ENCODE measurements around the gene NEDD4L. TPM values are rescaled to one million over a fixed set of nuclear protein-coding genes. Genes with fewer than 3 reads are reported as not detected.
A peak's percentile ranks its signal among the peaks of the same experiment; 100 is the strongest.
"Not testable (repeated sequence)": the region's sequence is repeated elsewhere in the genome, so short reads cannot be mapped to it uniquely, and the experiment has no call there.

Gene NEDD4L
- total and polyA plus RNA-seq, 2 experiments from 2014 or later: 36.2 to 72.3 TPM

DNA sequence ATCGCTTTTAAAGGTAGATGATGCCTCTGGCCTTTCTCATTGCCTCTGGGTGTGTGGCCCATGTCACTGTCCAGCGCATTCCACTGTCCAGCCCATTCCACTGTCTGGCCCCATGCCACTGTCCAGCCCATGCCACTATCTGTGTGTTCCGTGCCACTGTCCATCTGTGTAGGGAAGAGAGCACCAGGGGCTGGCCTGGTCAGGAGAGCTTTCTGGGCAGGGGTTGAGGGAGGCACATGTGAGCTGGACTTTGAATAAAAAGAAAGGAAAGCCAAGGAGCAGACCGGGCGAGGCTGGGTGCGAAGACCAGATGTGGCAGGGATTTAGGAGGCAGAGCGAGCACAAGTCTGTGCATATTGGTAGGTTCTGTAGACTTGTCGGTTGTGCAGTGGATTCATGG lies 236.2 kb downstream of the NEDD4L start (continued):
- TF ChIP-seq, protein P1, sequence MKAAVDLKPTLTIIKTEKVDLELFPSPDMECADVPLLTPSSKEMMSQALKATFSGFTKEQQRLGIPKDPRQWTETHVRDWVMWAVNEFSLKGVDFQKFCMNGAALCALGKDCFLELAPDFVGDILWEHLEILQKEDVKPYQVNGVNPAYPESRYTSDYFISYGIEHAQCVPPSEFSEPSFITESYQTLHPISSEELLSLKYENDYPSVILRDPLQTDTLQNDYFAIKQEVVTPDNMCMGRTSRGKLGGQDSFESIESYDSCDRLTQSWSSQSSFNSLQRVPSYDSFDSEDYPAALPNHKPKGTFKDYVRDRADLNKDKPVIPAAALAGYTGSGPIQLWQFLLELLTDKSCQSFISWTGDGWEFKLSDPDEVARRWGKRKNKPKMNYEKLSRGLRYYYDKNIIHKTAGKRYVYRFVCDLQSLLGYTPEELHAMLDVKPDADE (IDR thresholded peaks at IDR 0.05): no peak
- TF ChIP-seq, protein P2, sequence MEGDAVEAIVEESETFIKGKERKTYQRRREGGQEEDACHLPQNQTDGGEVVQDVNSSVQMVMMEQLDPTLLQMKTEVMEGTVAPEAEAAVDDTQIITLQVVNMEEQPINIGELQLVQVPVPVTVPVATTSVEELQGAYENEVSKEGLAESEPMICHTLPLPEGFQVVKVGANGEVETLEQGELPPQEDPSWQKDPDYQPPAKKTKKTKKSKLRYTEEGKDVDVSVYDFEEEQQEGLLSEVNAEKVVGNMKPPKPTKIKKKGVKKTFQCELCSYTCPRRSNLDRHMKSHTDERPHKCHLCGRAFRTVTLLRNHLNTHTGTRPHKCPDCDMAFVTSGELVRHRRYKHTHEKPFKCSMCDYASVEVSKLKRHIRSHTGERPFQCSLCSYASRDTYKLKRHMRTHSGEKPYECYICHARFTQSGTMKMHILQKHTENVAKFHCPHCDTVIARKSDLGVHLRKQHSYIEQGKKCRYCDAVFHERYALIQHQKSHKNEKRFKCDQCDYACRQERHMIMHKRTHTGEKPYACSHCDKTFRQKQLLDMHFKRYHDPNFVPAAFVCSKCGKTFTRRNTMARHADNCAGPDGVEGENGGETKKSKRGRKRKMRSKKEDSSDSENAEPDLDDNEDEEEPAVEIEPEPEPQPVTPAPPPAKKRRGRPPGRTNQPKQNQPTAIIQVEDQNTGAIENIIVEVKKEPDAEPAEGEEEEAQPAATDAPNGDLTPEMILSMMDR (conservative IDR thresholded peaks at IDR 0.05; ENCODE audit: low read depth in 2 of 2): no peak

GRCh38 chr18:58282872-58283271 lies 238.8 kb downstream of the NEDD4L start:
- H3K27ac Mint-ChIP-seq; H3K36me3 ChIP-seq (ENCODE audit: insufficient read depth); H4K20me1 ChIP-seq (replicated peaks; ENCODE audit: insufficient read depth); H3K4me3 Mint-ChIP-seq; H3K4me3 ChIP-seq; H3K4me2 ChIP-seq; H3K27me3 ChIP-seq (ENCODE audit: insufficient read depth); ATAC-seq; DNase-seq (ENCODE audit: low spot score); H3K27me3 Mint-ChIP-seq (ENCODE audit: insufficient read depth, low read depth, poor library complexity); H3K36me3 Mint-ChIP-seq (ENCODE audit: low read depth); H3K9me2 ChIP-seq (ENCODE audit: insufficient read depth); H3K9me3 Mint-ChIP-seq; H3K27ac ChIP-seq (ENCODE audit: low read depth); H2AFZ ChIP-seq; H3F3A ChIP-seq (replicated peaks; ENCODE audit: low read depth): not testable (repeated sequence)
- peaks cover 18% of the 10 kb centered on the region for H3K4me1 Mint-ChIP-seq
- Histone ChIP-seq H3K4me1 (ENCODE audit: insufficient read depth) (peaks cover 19% of the 10 kb centered on the region), H3K79me2 (replicated peaks; ENCODE audit: insufficient read depth) (peaks cover 70% of the 10 kb centered on the region)

- peak overlapping the region; percentile 73 for H3K27ac Mint-ChIP-seq
- peaks cover 30% of the 10 kb centered on the region for H3K4me1 ChIP-seq (ENCODE audit: insufficient read depth)
- peaks cover 34% of the 10 kb centered on the region for H3K4me1 Mint-ChIP-seq
- H3K9me2 ChIP-seq (ENCODE audit: insufficient read depth): no peaks in the 10 kb centered on the region
- H3K4me2 ChIP-seq: no peak overlapping the region
- DNase-seq (ENCODE audit: low spot score): no peak
- H3K36me3 Mint-ChIP-seq (ENCODE audit: low read depth): peaks cover 2% of the 10 kb centered on the region; the same call in 2 of the 3 replicates
- H3K36me3 ChIP-seq (ENCODE audit: insufficient read depth): no peaks in the 10 kb centered on the region
- no peak overlapping the region for H3K27ac ChIP-seq (ENCODE audit: low read depth)
- no peak overlapping the region for H2AFZ ChIP-seq
- no peak overlapping the region for H3K4me3 ChIP-seq
- peaks cover 63% of the 10 kb centered on the region for H3K79me2 ChIP-seq (replicated peaks; ENCODE audit: insufficient read depth)
- H3K27me3 Mint-ChIP-seq (ENCODE audit: insufficient read depth, low read depth, poor library complexity): no peaks in the 10 kb centered on the region
- no peak overlapping the region for H3K4me3 Mint-ChIP-seq
- ATAC-seq: peak; percentile 28
- H4K20me1 ChIP-seq (replicated peaks; ENCODE audit: insufficient read depth): 0 out of 2 replicates have a peak, but pooled peaks cover 8% of the 10 kb centered on the region
- no peaks in the 10 kb centered on the region for H3K9me3 Mint-ChIP-seq
- H3K27me3 ChIP-seq (ENCODE audit: insufficient read depth): no peaks in the 10 kb centered on the region
- no peaks in the 10 kb centered on the region for H3F3A ChIP-seq (replicated peaks; ENCODE audit: low read depth)
- TF ChIP-seq, protein P3, sequence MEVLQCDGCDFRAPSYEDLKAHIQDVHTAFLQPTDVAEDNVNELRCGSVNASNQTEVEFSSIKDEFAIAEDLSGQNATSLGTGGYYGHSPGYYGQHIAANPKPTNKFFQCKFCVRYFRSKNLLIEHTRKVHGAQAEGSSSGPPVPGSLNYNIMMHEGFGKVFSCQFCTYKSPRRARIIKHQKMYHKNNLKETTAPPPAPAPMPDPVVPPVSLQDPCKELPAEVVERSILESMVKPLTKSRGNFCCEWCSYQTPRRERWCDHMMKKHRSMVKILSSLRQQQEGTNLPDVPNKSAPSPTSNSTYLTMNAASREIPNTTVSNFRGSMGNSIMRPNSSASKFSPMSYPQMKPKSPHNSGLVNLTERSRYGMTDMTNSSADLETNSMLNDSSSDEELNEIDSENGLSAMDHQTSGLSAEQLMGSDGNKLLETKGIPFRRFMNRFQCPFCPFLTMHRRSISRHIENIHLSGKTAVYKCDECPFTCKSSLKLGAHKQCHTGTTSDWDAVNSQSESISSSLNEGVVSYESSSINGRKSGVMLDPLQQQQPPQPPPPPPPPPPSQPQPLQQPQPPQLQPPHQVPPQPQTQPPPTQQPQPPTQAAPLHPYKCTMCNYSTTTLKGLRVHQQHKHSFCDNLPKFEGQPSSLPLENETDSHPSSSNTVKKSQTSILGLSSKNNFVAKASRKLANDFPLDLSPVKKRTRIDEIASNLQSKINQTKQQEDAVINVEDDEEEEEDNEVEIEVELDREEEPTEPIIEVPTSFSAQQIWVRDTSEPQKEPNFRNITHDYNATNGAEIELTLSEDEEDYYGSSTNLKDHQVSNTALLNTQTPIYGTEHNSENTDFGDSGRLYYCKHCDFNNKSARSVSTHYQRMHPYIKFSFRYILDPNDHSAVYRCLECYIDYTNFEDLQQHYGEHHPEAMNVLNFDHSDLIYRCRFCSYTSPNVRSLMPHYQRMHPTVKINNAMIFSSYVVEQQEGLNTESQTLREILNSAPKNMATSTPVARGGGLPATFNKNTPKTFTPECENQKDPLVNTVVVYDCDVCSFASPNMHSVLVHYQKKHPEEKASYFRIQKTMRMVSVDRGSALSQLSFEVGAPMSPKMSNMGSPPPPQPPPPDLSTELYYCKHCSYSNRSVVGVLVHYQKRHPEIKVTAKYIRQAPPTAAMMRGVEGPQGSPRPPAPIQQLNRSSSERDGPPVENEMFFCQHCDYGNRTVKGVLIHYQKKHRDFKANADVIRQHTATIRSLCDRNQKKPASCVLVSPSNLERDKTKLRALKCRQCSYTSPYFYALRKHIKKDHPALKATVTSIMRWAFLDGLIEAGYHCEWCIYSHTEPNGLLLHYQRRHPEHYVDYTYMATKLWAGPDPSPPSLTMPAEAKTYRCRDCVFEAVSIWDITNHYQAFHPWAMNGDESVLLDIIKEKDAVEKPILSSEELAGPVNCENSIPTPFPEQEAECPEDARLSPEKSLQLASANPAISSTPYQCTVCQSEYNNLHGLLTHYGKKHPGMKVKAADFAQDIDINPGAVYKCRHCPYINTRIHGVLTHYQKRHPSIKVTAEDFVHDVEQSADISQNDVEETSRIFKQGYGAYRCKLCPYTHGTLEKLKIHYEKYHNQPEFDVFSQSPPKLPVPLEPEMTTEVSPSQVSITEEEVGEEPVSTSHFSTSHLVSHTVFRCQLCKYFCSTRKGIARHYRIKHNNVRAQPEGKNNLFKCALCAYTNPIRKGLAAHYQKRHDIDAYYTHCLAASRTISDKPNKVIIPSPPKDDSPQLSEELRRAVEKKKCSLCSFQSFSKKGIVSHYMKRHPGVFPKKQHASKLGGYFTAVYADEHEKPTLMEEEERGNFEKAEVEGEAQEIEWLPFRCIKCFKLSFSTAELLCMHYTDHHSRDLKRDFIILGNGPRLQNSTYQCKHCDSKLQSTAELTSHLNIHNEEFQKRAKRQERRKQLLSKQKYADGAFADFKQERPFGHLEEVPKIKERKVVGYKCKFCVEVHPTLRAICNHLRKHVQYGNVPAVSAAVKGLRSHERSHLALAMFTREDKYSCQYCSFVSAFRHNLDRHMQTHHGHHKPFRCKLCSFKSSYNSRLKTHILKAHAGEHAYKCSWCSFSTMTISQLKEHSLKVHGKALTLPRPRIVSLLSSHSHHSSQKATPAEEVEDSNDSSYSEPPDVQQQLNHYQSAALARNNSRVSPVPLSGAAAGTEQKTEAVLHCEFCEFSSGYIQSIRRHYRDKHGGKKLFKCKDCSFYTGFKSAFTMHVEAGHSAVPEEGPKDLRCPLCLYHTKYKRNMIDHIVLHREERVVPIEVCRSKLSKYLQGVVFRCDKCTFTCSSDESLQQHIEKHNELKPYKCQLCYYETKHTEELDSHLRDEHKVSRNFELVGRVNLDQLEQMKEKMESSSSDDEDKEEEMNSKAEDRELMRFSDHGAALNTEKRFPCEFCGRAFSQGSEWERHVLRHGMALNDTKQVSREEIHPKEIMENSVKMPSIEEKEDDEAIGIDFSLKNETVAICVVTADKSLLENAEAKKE (CRISPR knock-in tag; IDR thresholded peaks at IDR 0.05): no peak
- TF ChIP-seq CREB1 (CRISPR knock-in tag; IDR thresholded peaks at IDR 0.05; ENCODE audit: low read depth): no peak
- no peak for TF ChIP-seq NANOG (IDR thresholded peaks at IDR 0.05; ENCODE audit: borderline replicate concordance)
- TF ChIP-seq EZH2phosphoT487 (IDR thresholded peaks at IDR 0.05; ENCODE audit: unreplicated experiment): no peak
- no peak for TF ChIP-seq JUNB (IDR thresholded peaks at IDR 0.05; ENCODE audit: unreplicated experiment)
- TF ChIP-seq ZNF114 (CRISPR knock-in tag; IDR thresholded peaks at IDR 0.05): no peak
- no peak for TF ChIP-seq POLR2AphosphoS5 (IDR thresholded peaks at IDR 0.05; ENCODE audit: low read depth)
- TF ChIP-seq, protein P1 (IDR thresholded peaks at IDR 0.05): no peak
These were observed 240.8 kb downstream of the NEDD4L start for GRCh38 chr18:58284699-58285448.
